ENCODE results near the gene NIPA2.

Gene NIPA2

GRCh38 chr15:22811640-22812039, 26.8 kb upstream of the NIPA2 start:
- DNase-seq (ENCODE audit: low read depth in 2 of 2), result peak; percentile 21 to 32
- no peak overlapping the region for H3K4me3 ChIP-seq (replicated peaks in 1 of 2; ENCODE audit: low read depth in 2 of 2, low read length in 2 of 2)
- TF ChIP-seq CTCF (IDR thresholded peaks at IDR 0.05; ENCODE audit: low read depth, low read length), result peak; percentile 28

- no peak overlapping the region for H3K4me3 ChIP-seq (replicated peaks in 1 of 2; ENCODE audit: low read depth in 2 of 2, low read length in 2 of 2)
- no peak for TF ChIP-seq CTCF (IDR thresholded peaks at IDR 0.05; ENCODE audit: low read depth, low read length)
- no peak for DNase-seq (ENCODE audit: low read depth in 2 of 2)
These were observed 24.6 kb upstream of the NIPA2 start for GRCh38 chr15:22813844-22814243.

- no peak for TF ChIP-seq CTCF (IDR thresholded peaks at IDR 0.05; ENCODE audit: low read depth, low read length)
- no peak for DNase-seq (ENCODE audit: low read depth in 2 of 2)
- no peak overlapping the region for H3K4me3 ChIP-seq (replicated peaks in 1 of 2; ENCODE audit: low read depth in 2 of 2, low read length in 2 of 2)
These were observed 22.7 kb upstream of the NIPA2 start for GRCh38 chr15:22815766-22816165.

GRCh38 chr15:22819651-22820050, 18.8 kb upstream of the NIPA2 start:
- no peak for DNase-seq (ENCODE audit: low read depth in 2 of 2)
- no peak overlapping the region for H3K4me3 ChIP-seq (replicated peaks in 1 of 2; ENCODE audit: low read depth in 2 of 2, low read length in 2 of 2)
- no peak for TF ChIP-seq CTCF (IDR thresholded peaks at IDR 0.05; ENCODE audit: low read depth, low read length)

GRCh38 chr15:22823495-22824128, 14.9 kb upstream of the NIPA2 start:
- no peak for TF ChIP-seq CTCF (IDR thresholded peaks at IDR 0.05; ENCODE audit: low read depth, low read length)
- no peak overlapping the region for H3K4me3 ChIP-seq (replicated peaks in 1 of 2; ENCODE audit: low read depth in 2 of 2, low read length in 2 of 2)
- no peak for DNase-seq (ENCODE audit: low read depth in 2 of 2)

- DNase-seq (ENCODE audit: low read depth in 2 of 2), result no peak
- H3K4me3 ChIP-seq (replicated peaks in 1 of 2; ENCODE audit: low read depth in 2 of 2, low read length in 2 of 2), result no peak overlapping the region
- TF ChIP-seq CTCF (IDR thresholded peaks at IDR 0.05; ENCODE audit: low read depth, low read length), result no peak
These were observed 11.3 kb upstream of the NIPA2 start for GRCh38 chr15:22827125-22827524.

GRCh38 chr15:22831473-22831872, 7.0 kb upstream of the NIPA2 start:
- H3K4me3 ChIP-seq (replicated peaks in 1 of 2; ENCODE audit: low read depth in 2 of 2, low read length in 2 of 2), result no peak overlapping the region
- no peak for TF ChIP-seq CTCF (IDR thresholded peaks at IDR 0.05; ENCODE audit: low read depth, low read length)
- DNase-seq (ENCODE audit: low read depth in 2 of 2), result peak; percentile 13 to 32

Measured in cardiac fibroblast (primary cell).